ENCODE results near the gene AOC3. TPM values are rescaled to one million over a fixed set of nuclear protein-coding genes. Genes with fewer than 3 reads are reported as not detected.

Gene AOC3
- total and polyA plus RNA-seq, 2 donors from 2014 or later, result 15.1 to 40.6 TPM

GRCh38 chr17:42889809-42890208 lies 38.8 kb downstream of the AOC3 start:
- H3K4me3 ChIP-seq (ENCODE audit: low read length in 3 of 3), result no peak overlapping the region
- intact Hi-C loops (cut with DNase I), result no loop called here
- FAIRE-seq (no peak), DNase-seq (peak in 1 of 5 donors; percentile 24)
- no peaks in the 10 kb centered on the region for H3K9me3 ChIP-seq (ENCODE audit: control insufficient read depth in 2 of 3, insufficient read depth in 1 of 3, low read length in 3 of 3)
- no peaks in the 10 kb centered on the region for H3K27me3 ChIP-seq (ENCODE audit: control insufficient read depth, insufficient read depth, low read length)
- peaks cover 8 to 60% (median 38%) of the 10 kb centered on the region in 3 donors for H3K4me1 ChIP-seq (ENCODE audit: control insufficient read depth in 2 of 3, insufficient read depth in 2 of 3, low read depth in 1 of 3, low read length in 3 of 3)
- no peak overlapping the region for H3K9ac ChIP-seq (ENCODE audit: low read length in 3 of 3)
- TF ChIP-seq CTCF (IDR thresholded peaks at IDR 0.05; ENCODE audit: borderline replicate concordance, extremely low read depth, insufficient read depth), result no peak
- no peak overlapping the region for H3K27ac ChIP-seq (ENCODE audit: low read depth in 2 of 2, low read length in 2 of 2)
- H3K36me3 ChIP-seq (ENCODE audit: control insufficient read depth in 2 of 3, insufficient read depth in 3 of 3, low read length in 3 of 3), result no peaks in the 10 kb centered on the region

- DNase-seq (peak in 2 of 5 donors; percentile 54 to 88), FAIRE-seq (no peak)
- Histone ChIP-seq H3K4me1 (ENCODE audit: control insufficient read depth in 2 of 3, insufficient read depth in 2 of 3, low read depth in 1 of 3, low read length in 3 of 3) (peaks cover 8 to 51% (median 29%) of the 10 kb centered on the region in 3 donors), H3K36me3 (ENCODE audit: control insufficient read depth in 2 of 3, insufficient read depth in 3 of 3, low read length in 3 of 3) (no peaks in the 10 kb centered on the region), H3K9me3 (ENCODE audit: control insufficient read depth in 2 of 3, insufficient read depth in 1 of 3, low read length in 3 of 3) (no peaks in the 10 kb centered on the region), H3K4me3 (ENCODE audit: low read length in 3 of 3) (no peak overlapping the region), H3K9ac (ENCODE audit: low read length in 3 of 3) (peak overlapping the region in 1 of 3 donors; percentile 63), H3K27ac (ENCODE audit: low read depth in 2 of 2, low read length in 2 of 2) (peak overlapping the region; percentile 63 to 83), H3K27me3 (ENCODE audit: control insufficient read depth, insufficient read depth, low read length) (no peaks in the 10 kb centered on the region)
- intact Hi-C loops (cut with DNase I), result no loop called here
- TF ChIP-seq CTCF (IDR thresholded peaks at IDR 0.05; ENCODE audit: borderline replicate concordance, extremely low read depth, insufficient read depth), result no peak
Observed at GRCh38 chr17:42891539-42892152, 40.6 kb downstream of the AOC3 start.

- Histone ChIP-seq H3K9ac (ENCODE audit: low read length in 3 of 3) (peak overlapping the region in 1 of 3 donors; percentile 57), H3K27me3 (ENCODE audit: control insufficient read depth, insufficient read depth, low read length) (no peaks in the 10 kb centered on the region), H3K4me3 (ENCODE audit: low read length in 3 of 3) (peak overlapping the region in 2 of 3 donors; percentile 13 to 52), H3K4me1 (ENCODE audit: control insufficient read depth in 2 of 3, insufficient read depth in 2 of 3, low read depth in 1 of 3, low read length in 3 of 3) (peaks cover 8 to 43% (median 24%) of the 10 kb centered on the region in 3 donors), H3K36me3 (ENCODE audit: control insufficient read depth in 2 of 3, insufficient read depth in 3 of 3, low read length in 3 of 3) (no peaks in the 10 kb centered on the region), H3K9me3 (ENCODE audit: control insufficient read depth in 2 of 3, insufficient read depth in 1 of 3, low read length in 3 of 3) (no peaks in the 10 kb centered on the region), H3K27ac (ENCODE audit: low read depth in 2 of 2, low read length in 2 of 2) (peak overlapping the region; percentile 79 to 92)
- DNase-seq (peak in 1 of 5 donors; percentile 45), FAIRE-seq (no peak)
- intact Hi-C loops (cut with DNase I), result no loop called here
- no peak for TF ChIP-seq CTCF (IDR thresholded peaks at IDR 0.05; ENCODE audit: borderline replicate concordance, extremely low read depth, insufficient read depth)
Observed at GRCh38 chr17:42893359-42893758, 42.4 kb downstream of the AOC3 start.
